HepG2 (cell line): ENCODE measurements around the gene ANKS1B.

Experiments
- BHLHE40 ChIP-seq: IDR thresholded peaks from 2 replicates; pipeline ENCODE4 v1.6.1; 2011; ENCODE audit warnings: low read length, improper control_type of control experiment
- CREB1 ChIP-seq, 2 experiments: fragments of 450-650 bp in 1 of 2; IDR thresholded peaks; 2 replicates each; pipeline ENCODE4 v1.6.1; 2016 to 2017; ENCODE audit warnings: control low read depth in 1 of 2, mild to moderate bottlenecking in 1 of 2, missing compliant biosample characterization in 1 of 2, missing genetic modification characterization in 1 of 2
- EP300 ChIP-seq, 3 experiments: sonication (generic) in 1 of 3; formaldehyde crosslinking in 1 of 3; IDR thresholded peaks; 2 replicates each; pipeline versions ENCODE4 v1.5.1 to v1.6.1; 2011 to 2020; ENCODE audit warnings: low read depth in 2 of 3, low read length in 2 of 3, borderline replicate concordance in 1 of 3, improper control_type of control experiment in 1 of 3, mild to moderate bottlenecking in 1 of 3, missing genetic modification reagents in 1 of 3, moderate library complexity in 1 of 3
- HOMEZ ChIP-seq: IDR thresholded peaks from 2 replicates; pipeline ENCODE4 v1.6.1; 2016; ENCODE audit warnings: low read depth
- KLF9 ChIP-seq: IDR thresholded peaks from 2 replicates; pipeline ENCODE4 v1.6.1; 2016; ENCODE audit warnings: low read depth
- MAX ChIP-seq: IDR thresholded peaks from 2 replicates; pipeline ENCODE4 v1.6.1; 2012; ENCODE audit warnings: inconsistent platforms
- MXD1 ChIP-seq: sonication (generic); formaldehyde crosslinking; IDR thresholded peaks from 2 replicates; pipeline ENCODE4 v1.4.0; 2020; ENCODE audit warnings: mild to moderate bottlenecking, missing genetic modification reagents
- PPARG ChIP-seq: conservative IDR thresholded peaks from 2 replicates; pipeline ENCODE4 v1.6.1; 2016; ENCODE audit warnings: missing biosample characterization, missing genetic modification reagents
- SALL2 ChIP-seq: sonication (generic); formaldehyde crosslinking; IDR thresholded peaks from 2 replicates; pipeline ENCODE4 v1.8.1; 2023; ENCODE audit warnings: mild to moderate bottlenecking, missing genetic modification reagents, inconsistent platforms
- ZBTB26 ChIP-seq: IDR thresholded peaks from 2 replicates; pipeline ENCODE4 v1.6.1; 2016; ENCODE audit warnings: missing compliant biosample characterization, missing genetic modification reagents, borderline replicate concordance
- ZNF276 ChIP-seq: sonication (generic); formaldehyde crosslinking; IDR thresholded peaks from 2 replicates; pipeline ENCODE4 v1.4.0; 2020; ENCODE audit warnings: mild to moderate bottlenecking, low read depth, missing genetic modification reagents
- ZNF282 ChIP-seq: fragments of 450-650 bp; IDR thresholded peaks from 2 replicates; pipeline ENCODE4 v1.6.1; 2018; ENCODE audit not compliant: partially characterized antibody
- ZNF362 ChIP-seq: sonication (generic); formaldehyde crosslinking; IDR thresholded peaks from 2 replicates; pipeline ENCODE4 v1.4.0; 2020; ENCODE audit warnings: missing genetic modification reagents, mild to moderate bottlenecking, borderline replicate concordance

- TF ChIP-seq ZNF282 (no peak), HOMEZ (CRISPR knock-in tag) (no peak), KLF9 (CRISPR knock-in tag) (no peak), PPARG (no peak), MXD1 (no peak), SALL2 (CRISPR knock-in tag) (no peak), CREB1 (IDR thresholded peaks at IDR 0.05) (no peak), CREB1 (CRISPR knock-in tag; IDR thresholded peaks at IDR 0.05) (no peak), EP300 (IDR thresholded peaks at IDR 0.05; ENCODE audit: low read depth in 2 of 2, low read length in 2 of 2) (no peak), EP300 (CRISPR knock-in tag; IDR thresholded peaks at IDR 0.05; ENCODE audit: borderline replicate concordance) (no peak), BHLHE40 (no peak), MAX (no peak), ZBTB26 (CRISPR knock-in tag) (no peak), ZNF276 (CRISPR knock-in tag) (no peak), ZNF362 (no peak)
These were observed 960.5 kb downstream of the ANKS1B start for GRCh38 chr12:99024191-99024590.
